Measurements from ENCODE around the gene MYO18B.

Gene MYO18B

DNA sequence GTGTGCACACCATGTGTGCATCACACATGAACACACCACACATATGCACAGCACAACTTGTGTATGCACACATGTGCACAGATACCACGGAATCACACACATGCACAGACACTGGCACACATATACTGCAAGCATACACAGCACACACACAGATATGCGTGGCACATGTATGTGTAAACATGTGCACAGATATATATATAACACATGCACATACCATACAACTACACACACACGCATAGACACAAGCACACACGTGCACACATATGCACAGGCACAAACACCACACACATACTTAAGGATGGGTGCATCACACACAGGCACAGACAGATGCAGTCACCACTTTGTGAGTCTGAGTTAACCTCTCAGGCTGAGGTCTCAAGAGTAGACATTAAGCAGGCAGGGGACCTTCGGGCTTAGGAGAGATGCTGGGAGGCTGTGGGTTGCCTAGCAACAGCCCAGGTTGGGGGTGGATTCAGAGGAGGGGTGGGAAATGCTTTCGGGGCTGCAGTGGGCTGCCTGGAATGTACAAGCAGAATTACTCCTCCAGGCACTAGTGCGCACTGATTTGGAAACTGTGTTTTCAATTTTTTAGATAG, 82.9 kb downstream of the MYO18B start:
- no peak for DNase-seq (ENCODE audit: low read depth)

- DNase-seq (ENCODE audit: low read depth): no peak
Observed at GRCh38 chr22:25827415-25827814, 85.4 kb downstream of the MYO18B start.

- DNase-seq (ENCODE audit: low read depth): no peak
Observed at GRCh38 chr22:25828422-25828821, 86.4 kb downstream of the MYO18B start.

DNA sequence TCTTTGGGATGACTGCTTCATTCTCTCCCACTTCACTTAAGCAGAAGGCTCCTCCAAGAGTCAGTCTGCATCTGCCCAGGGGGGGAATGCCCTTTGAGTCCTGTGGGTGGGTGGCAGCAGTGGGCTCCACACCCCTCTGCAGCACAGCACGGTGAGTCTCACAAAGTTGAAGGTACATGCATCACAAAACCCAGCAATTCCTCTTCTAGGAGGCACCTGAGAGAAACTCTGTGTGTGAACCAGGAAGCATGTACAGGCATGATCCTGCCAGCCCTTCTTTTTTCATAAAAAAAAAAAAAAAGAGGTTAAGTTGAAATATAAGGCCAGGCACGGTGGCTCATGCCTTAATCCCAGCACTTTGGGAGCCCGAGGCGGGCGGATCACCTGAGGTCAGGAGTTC, 87.2 kb downstream of the MYO18B start:
- DNase-seq (ENCODE audit: low read depth): no peak

DNA sequence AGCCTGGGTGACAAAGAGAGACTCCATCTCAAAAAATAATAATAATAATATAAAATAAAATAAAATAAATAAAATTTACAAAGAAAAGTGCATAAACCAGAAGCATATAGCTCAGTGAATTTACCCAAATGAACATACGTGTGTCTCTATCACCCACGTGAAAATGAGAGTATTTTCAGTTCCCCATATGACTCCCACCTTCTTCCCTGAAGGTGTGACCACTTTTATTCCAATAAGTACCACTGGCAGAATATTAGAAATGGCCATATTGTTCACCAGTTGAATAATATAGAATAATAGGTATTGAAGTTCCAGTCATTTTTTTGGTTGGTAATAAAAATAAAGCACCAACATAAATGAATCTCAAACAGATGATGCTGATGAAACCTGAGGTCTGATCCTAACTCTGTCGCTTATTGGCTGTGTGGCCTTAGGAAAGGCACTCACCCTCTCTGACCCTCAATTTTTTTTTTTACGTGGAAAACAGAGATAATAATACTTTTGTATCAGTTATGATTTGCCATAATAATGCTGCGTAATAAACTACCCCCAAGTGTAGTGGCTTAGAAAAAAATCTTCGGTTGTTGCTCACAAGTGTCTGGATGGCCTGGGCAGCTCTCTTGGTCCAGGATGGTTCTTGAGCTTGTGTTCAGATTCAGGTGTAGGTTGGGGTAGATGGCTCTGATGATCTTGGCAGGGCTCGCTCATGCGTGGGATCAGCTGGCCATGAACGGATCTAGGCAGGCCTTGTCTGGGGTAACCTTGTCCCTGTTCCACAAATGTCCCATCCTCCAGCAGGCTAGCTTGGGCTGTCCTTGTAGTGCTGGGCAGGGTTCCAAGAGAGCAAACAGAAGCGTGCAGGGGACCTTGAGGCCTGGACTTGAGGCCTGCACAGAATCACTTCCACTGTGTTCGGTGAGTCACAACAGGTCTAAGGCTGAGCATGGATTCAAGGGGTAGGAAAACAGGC, 88.1 kb downstream of the MYO18B start:
- DNase-seq (ENCODE audit: low read depth): no peak

DNA sequence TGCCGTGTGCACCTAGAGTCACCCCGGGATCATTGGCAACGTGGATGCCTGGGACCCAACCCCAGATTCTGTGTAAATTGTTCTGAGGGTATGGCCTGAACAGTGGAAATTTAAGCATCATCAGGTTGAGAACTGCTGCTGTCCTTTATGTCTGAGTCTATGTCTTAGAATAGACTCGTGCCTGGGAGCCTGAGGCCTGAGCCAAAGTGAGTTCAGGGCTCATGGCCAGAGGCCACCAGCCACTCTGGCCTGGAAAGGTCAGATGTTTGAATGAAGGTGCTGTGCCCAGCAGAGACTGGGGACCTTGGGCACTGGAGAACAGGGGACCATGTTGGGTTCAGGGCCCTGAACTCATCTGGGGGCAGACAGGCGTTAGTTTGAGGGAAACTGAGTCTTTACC, 91.1 kb downstream of the MYO18B start:
- DNase-seq (ENCODE audit: low read depth): no peak

- no peak for DNase-seq (ENCODE audit: low read depth)
Observed at GRCh38 chr22:25833676-25834075, 91.7 kb downstream of the MYO18B start.

GRCh38 chr22:25834490-25834889, 92.5 kb downstream of the MYO18B start:
- no peak for DNase-seq (ENCODE audit: low read depth)

- no peak for DNase-seq (ENCODE audit: low read depth)
Observed at GRCh38 chr22:25835348-25835747, 93.4 kb downstream of the MYO18B start.

GRCh38 chr22:25837288-25837900, 95.4 kb downstream of the MYO18B start:
- DNase-seq (ENCODE audit: low read depth): no peak

DNA sequence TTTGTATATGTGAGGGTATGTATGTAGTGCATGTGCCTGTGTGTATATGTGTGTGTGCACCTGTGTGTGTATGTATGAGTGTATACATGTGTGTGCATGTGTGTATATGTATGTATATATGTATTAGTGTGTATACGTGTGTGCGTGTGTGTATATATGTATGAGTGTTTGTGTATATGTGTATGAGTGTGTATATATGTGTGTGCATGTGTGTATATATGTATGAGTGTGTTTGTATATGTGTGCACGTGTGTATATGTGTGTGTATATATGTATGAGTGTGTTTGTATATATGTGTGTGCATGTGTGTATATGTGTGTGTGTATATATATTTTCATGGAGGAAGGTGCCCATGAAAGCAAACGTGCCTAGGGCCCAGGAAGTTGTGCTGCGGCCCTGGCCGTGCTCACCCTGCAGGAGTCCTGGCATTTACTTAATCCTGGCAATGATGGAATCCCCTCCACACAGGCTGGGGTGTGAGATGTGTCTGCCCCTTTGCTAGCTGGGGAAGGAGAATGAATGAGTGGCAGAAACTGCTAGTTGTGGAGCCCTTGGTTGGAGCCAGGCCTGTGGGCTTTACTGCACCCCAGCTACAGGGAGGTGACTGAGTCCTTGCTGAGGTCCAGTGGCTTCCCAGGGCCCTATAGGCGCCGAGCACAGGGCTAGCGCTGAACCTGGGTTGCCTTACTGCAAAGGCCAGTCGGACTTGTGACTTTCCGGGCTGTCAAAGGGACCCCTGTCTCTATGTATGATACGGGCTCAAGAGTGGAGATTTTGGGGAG, 97.2 kb downstream of the MYO18B start:
- no peak for DNase-seq (ENCODE audit: low read depth)

DNA sequence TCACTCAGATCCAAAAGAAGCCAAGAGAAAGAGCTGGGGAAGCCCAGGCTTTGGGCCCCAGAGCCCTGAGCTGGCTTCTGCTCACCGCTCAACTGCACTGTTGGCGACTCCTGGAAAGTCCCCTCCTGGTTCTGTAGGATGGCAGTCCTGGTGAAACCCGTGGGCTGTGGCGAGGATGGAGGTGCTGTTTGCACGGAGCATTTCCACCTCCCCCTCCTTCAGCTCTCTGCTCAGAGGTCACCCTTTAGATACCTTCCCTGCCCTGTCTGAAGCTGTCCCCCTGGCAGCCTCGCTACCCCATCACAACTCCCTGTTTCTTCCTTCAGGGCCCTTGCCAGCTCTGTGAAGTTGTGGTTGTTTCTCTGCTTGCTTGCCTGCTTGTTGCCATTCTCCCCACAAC, 97.8 kb downstream of the MYO18B start:
- DNase-seq (ENCODE audit: low read depth): no peak

DNA sequence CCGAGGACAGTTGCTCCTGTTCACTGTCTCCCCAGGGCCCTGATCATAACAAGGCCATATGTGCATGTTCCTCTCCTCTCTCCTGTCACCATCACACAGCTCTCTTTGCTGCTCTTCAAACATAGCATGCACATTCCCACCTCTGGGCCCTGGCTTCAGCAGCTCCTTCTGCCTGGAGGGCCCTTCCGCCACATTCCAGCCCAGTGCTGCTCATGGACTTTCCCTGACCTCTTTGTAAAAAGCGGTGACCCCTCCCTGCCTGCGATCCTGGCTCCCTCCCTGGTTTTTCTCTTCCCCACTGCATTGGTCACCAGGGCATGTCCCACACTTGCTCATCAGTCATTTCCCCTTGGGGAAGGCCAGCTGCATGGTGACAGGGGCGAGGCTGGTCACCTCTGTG, 98.2 kb downstream of the MYO18B start:
- DNase-seq (ENCODE audit: low read depth): no peak

DNA sequence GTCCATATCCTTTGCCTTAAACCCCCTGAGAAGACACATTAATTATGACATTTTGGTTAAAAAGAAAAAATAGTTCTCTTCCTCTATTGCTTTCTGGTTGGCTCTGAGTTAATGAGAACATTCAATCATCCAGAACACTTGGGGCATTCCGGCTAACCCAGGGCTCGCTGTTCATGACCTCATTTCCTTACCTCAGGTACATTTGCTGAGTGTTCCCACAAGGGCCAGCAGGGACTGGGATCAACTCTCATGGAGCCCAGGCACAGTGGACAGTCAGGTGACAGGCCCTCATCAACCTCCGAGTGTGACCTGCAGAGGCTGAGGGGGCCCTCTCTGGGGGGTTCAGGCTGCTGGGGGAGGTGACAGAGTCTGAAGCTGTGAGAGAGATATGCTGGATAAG, 98.9 kb downstream of the MYO18B start:
- no peak for DNase-seq (ENCODE audit: low read depth)

- DNase-seq (ENCODE audit: low read depth): no peak
Observed at GRCh38 chr22:25841775-25842174, 99.8 kb downstream of the MYO18B start.

- no peak for DNase-seq (ENCODE audit: low read depth)
Observed at GRCh38 chr22:25843660-25844405, 101.8 kb downstream of the MYO18B start.

- no peak for DNase-seq (ENCODE audit: low read depth)
Observed at GRCh38 chr22:25844601-25845000, 102.6 kb downstream of the MYO18B start.

- peak; percentile 12 for DNase-seq (ENCODE audit: low read depth)
Observed at GRCh38 chr22:25845985-25846745, 104.2 kb downstream of the MYO18B start.

DNA sequence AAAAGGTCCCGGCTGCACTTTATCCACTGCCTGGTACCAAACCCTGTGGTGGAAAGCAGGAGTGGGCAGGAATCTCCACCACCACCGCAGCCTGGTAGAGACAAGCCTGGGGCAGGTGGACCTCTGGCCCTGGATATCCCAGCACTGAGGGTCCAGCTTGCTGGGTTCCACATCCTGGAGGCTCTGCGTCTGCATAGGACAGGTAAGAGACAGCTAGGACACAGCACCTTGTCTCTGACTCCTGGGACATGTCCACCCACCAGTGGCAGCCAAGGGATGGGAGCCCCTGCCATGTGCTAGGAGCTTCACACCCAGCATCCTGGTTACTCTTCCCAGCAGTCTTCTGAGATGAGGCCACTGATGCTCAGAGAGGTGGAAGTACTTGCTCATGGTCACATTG, 105.5 kb downstream of the MYO18B start:
- no peak for DNase-seq (ENCODE audit: low read depth)

- DNase-seq (ENCODE audit: low read depth): no peak
Observed at GRCh38 chr22:25848954-25849353, 107.0 kb downstream of the MYO18B start.

DNA sequence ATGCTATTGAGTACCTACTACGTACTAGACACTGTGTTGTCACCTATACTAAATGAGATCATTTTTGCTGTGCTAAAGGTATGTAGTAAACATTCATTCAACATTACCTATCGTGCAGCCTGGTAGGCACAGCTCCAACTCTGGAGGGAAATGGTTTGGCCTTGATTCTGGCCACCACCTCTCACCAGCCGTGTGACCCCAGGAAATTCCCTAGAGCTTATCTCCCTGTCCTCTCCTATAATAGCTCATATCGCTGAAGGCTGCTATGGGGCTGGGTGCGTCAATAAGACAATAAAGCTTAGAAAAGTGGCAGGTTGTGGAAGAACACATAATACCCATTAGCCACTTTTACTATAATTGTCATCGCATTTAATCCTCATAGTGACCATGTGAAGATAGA, 107.5 kb downstream of the MYO18B start:
- DNase-seq (ENCODE audit: low read depth): no peak
